Trophoblast cell (in vitro differentiated cells and primary cell): ENCODE measurements around the gene CGB3.
A peak's percentile ranks its signal among the peaks of the same experiment; 100 is the strongest.
"Not testable (repeated sequence)": the region's sequence is repeated elsewhere in the genome, so short reads cannot be mapped to it uniquely, and the experiment has no call there.

Experiments
- DNase-seq, 2 donors: peaks; one replicate each; pipeline ENCODE4 v3.0.0-alpha.2; 2016
- H2AFZ ChIP-seq: 2 replicates; pipeline ENCODE4 v1.6.1; 2013; ENCODE audit warnings: low read length, moderate library complexity, mild to moderate bottlenecking; ENCODE audit not compliant: insufficient read depth, poor library complexity
- H2AK5ac ChIP-seq: 2 replicates; pipeline ENCODE4 v1.6.1; 2013; ENCODE audit warnings: mild to moderate bottlenecking, low read length
- H2BK120ac ChIP-seq: 2 replicates; pipeline ENCODE4 v1.6.1; 2013; ENCODE audit warnings: low read length, mild to moderate bottlenecking, moderate library complexity; ENCODE audit not compliant: insufficient read depth, poor library complexity
- H2BK12ac ChIP-seq: 2 replicates; pipeline ENCODE4 v1.6.1; 2013; ENCODE audit warnings: mild to moderate bottlenecking, low read length, moderate library complexity
- H2BK5ac ChIP-seq: 2 replicates; pipeline ENCODE4 v1.6.1; 2013; ENCODE audit warnings: low read length, low read depth, moderate library complexity, mild to moderate bottlenecking; ENCODE audit not compliant: poor library complexity
- H3K14ac ChIP-seq: 2 replicates; pipeline ENCODE4 v1.6.1; 2013; ENCODE audit warnings: mild to moderate bottlenecking, low read length
- H3K18ac ChIP-seq: 2 replicates; pipeline ENCODE4 v1.6.1; 2013; ENCODE audit warnings: mild to moderate bottlenecking, low read length
- H3K23ac ChIP-seq: 2 replicates; pipeline ENCODE4 v1.6.1; 2013; ENCODE audit warnings: low read length
- H3K27ac ChIP-seq: 2 replicates; pipeline ENCODE4 v1.5.1; 2013; ENCODE audit warnings: low read depth, mild to moderate bottlenecking, inconsistent platforms, low read length, moderate library complexity
- H3K27me3 ChIP-seq: 2 replicates; pipeline ENCODE4 v1.6.1; 2013; ENCODE audit warnings: inconsistent platforms, mild to moderate bottlenecking, low read length, moderate library complexity; ENCODE audit not compliant: insufficient read depth
- H3K36me3 ChIP-seq, 2 experiments: 1 replicate in 1 of 2; 2 replicates in 1 of 2; pipeline ENCODE4 v1.6.1; 2013; ENCODE audit warnings: low read length in 2 of 2, mild to moderate bottlenecking in 2 of 2, moderate library complexity in 1 of 2; ENCODE audit not compliant: insufficient read depth in 2 of 2, control insufficient read depth in 1 of 2
- H3K4ac ChIP-seq: 2 replicates; pipeline ENCODE4 v1.6.1; 2013; ENCODE audit warnings: low read depth, mild to moderate bottlenecking, low read length, moderate library complexity
- H3K4me1 ChIP-seq, 2 experiments: 1 replicate in 1 of 2; 2 replicates in 1 of 2; pipeline ENCODE4 v1.6.1; 2013; ENCODE audit warnings: low read length in 2 of 2, mild to moderate bottlenecking in 2 of 2, moderate library complexity in 1 of 2; ENCODE audit not compliant: insufficient read depth in 2 of 2, control insufficient read depth in 1 of 2
- H3K4me2 ChIP-seq: 2 replicates; pipeline ENCODE4 v1.6.1; 2013; ENCODE audit warnings: inconsistent platforms, mild to moderate bottlenecking, low read length, moderate library complexity
- H3K4me3 ChIP-seq: 2 replicates; pipeline ENCODE4 v1.5.1; 2013; ENCODE audit warnings: mild to moderate bottlenecking, low read depth, low read length, inconsistent platforms
- H3K79me1 ChIP-seq: one replicate; pipeline ENCODE4 v1.6.1; 2013; ENCODE audit warnings: low read length
- H3K79me2 ChIP-seq: 2 replicates; pipeline ENCODE4 v1.6.1; 2013; ENCODE audit warnings: low read length, mild to moderate bottlenecking; ENCODE audit not compliant: control insufficient read depth, insufficient read depth, poor library complexity
- H3K9ac ChIP-seq: 2 replicates; pipeline ENCODE4 v1.6.1; 2013; ENCODE audit warnings: mild to moderate bottlenecking, low read length
- H3K9me3 ChIP-seq: 2 replicates; pipeline ENCODE4 v1.6.1; 2013; ENCODE audit warnings: low read depth, mild to moderate bottlenecking, control low read depth, inconsistent platforms, low read length; ENCODE audit not compliant: insufficient read depth
- H4K12ac ChIP-seq: 2 replicates; pipeline ENCODE4 v1.6.1; 2013; ENCODE audit warnings: low read depth, mild to moderate bottlenecking, low read length, moderate library complexity
- H4K8ac ChIP-seq: 2 replicates; pipeline ENCODE4 v1.6.1; 2013; ENCODE audit warnings: low read depth, mild to moderate bottlenecking, low read length, moderate library complexity
- H4K91ac ChIP-seq: one replicate; pipeline ENCODE4 v1.6.1; 2013; ENCODE audit warnings: low read depth, mild to moderate bottlenecking, low read length, moderate library complexity
- WGBS: extraction: QIAGEN DNeasy Blood & Tissue Kit; methylation state at CpG from one replicate; pipeline ENCODE4 v1.1.7; 2013; ENCODE audit warnings: missing lambda C conversion rate; ENCODE audit not compliant: insufficient read length, insufficient coverage; ENCODE audit errors: extremely low coverage; 5-methylcytosine and 5-hydroxymethylcytosine counted together

CGB3 gene

GRCh38 chr19:49036815-49037214 is 12.7 kb upstream of the CGB3 start, which contains the start of gene CGB1:
CGB1 (minus strand) TSS chr19:49036895; CDS start chr19:49036711, 184 bp downstream.
- not testable (repeated sequence) for H3K14ac ChIP-seq, H4K12ac ChIP-seq, H4K8ac ChIP-seq, H3K9me3 ChIP-seq, H3K4ac ChIP-seq, H4K91ac ChIP-seq, H3K18ac ChIP-seq, H3K4me1 ChIP-seq, H2AK5ac ChIP-seq, H3K27ac ChIP-seq, H2BK120ac ChIP-seq, H3K9ac ChIP-seq, H3K23ac ChIP-seq, H3K4me2 ChIP-seq, H3K27me3 ChIP-seq, H3K4me3 ChIP-seq, H2AFZ ChIP-seq, H3K36me3 ChIP-seq, H3K79me2 ChIP-seq, H2BK12ac ChIP-seq, H2BK5ac ChIP-seq, H3K79me1 ChIP-seq
- peak in 1 of 2 donors; percentile 36 for DNase-seq
- no CpG with 5 or more reads among the region's 18 CpGs for WGBS

GRCh38 chr19:49031642-49032301 is 7.6 kb upstream of the CGB3 start, which contains the start of gene CGB2:
CGB2 (plus strand) TSS chr19:49031890; CDS start chr19:49032096, 206 bp downstream.
- H2AFZ ChIP-seq, H3K4ac ChIP-seq, DNase-seq, H3K18ac ChIP-seq, H2BK120ac ChIP-seq, H3K4me1 ChIP-seq, H3K9ac ChIP-seq, H4K91ac ChIP-seq, H2BK5ac ChIP-seq, H2AK5ac ChIP-seq, H4K12ac ChIP-seq, H3K36me3 ChIP-seq, H4K8ac ChIP-seq, H3K27ac ChIP-seq, H3K14ac ChIP-seq, H3K4me2 ChIP-seq, H3K79me2 ChIP-seq, H2BK12ac ChIP-seq, H3K4me3 ChIP-seq, H3K23ac ChIP-seq, H3K79me1 ChIP-seq, H3K9me3 ChIP-seq, H3K27me3 ChIP-seq: not testable (repeated sequence)
- WGBS, result no CpG with 5 or more reads among the region's 28 CpGs

- H3K14ac ChIP-seq, DNase-seq, H2BK120ac ChIP-seq, H3K4me3 ChIP-seq, H2BK12ac ChIP-seq, H3K18ac ChIP-seq, H3K23ac ChIP-seq, H3K4ac ChIP-seq, H3K4me1 ChIP-seq, H2AK5ac ChIP-seq, H4K12ac ChIP-seq, H3K27ac ChIP-seq, H2AFZ ChIP-seq, H4K91ac ChIP-seq, H3K27me3 ChIP-seq, H3K9ac ChIP-seq, H3K36me3 ChIP-seq, H2BK5ac ChIP-seq, H4K8ac ChIP-seq, H3K4me2 ChIP-seq, H3K79me1 ChIP-seq, H3K9me3 ChIP-seq, H3K79me2 ChIP-seq: not testable (repeated sequence)
- WGBS, result no CpG with 5 or more reads among the region's 8 CpGs
Measured at GRCh38 chr19:49030323-49030722, 6.2 kb upstream of the CGB3 start.

GRCh38 chr19:49029749-49030148 is 5.6 kb upstream of the CGB3 start:
- H2BK12ac ChIP-seq, H3K18ac ChIP-seq, H3K79me1 ChIP-seq, H3K23ac ChIP-seq, H3K9ac ChIP-seq, H3K4ac ChIP-seq, H4K8ac ChIP-seq, H3K4me2 ChIP-seq, H2BK5ac ChIP-seq, H3K79me2 ChIP-seq, H2AK5ac ChIP-seq, H4K91ac ChIP-seq, H3K4me3 ChIP-seq, H3K27ac ChIP-seq, H3K4me1 ChIP-seq, H2BK120ac ChIP-seq, H3K36me3 ChIP-seq, H3K14ac ChIP-seq, H3K9me3 ChIP-seq, DNase-seq, H3K27me3 ChIP-seq, H2AFZ ChIP-seq, H4K12ac ChIP-seq: not testable (repeated sequence)
- no CpG with 5 or more reads among the region's 14 CpGs for WGBS
